MM.1S (cell line): ENCODE results near the gene AK8.

Experiments
- CTCF ChIP-seq: fragments of 300-600 bp; sonication (generic); IDR thresholded peaks from 2 replicates; pipeline ENCODE4 v1.5.1; 2016; ENCODE audit warnings: antibody characterized with exemption, low read length, mixed read lengths
- EZH2 ChIP-seq: fragments of 300-600 bp; sonication (generic); optimal IDR thresholded peaks from 2 replicates; pipeline ENCODE3; 2017; ENCODE audit warnings: low read depth, mild to moderate bottlenecking, antibody characterized with exemption, low read length, mixed read lengths

DNA sequence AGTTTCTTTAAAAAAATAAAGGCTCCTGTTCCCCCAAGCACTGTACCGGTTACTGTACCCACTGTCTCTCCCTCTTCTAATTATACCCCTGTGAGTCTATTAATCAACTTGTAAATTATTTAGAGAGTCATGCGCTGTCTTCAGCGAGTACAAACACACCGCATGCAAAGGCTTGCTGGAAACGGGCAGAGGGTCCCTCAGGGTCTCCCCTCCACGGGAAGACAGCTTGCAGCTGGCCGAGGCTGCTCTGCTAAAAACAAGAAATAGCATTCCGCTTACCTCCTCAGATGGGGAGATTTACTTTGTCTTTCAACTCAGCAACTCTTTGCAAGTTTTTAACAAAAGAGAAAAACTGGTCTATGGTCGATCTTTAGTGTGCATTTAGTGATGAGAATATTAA is 71.8 kb downstream of the AK8 start:
- TF ChIP-seq CTCF: no peak
- TF ChIP-seq EZH2: no peak
